GM12878 (cell line): ENCODE measurements around the gene TGDS. TPM values are rescaled to one million over a fixed set of nuclear protein-coding genes. Genes with fewer than 3 reads are reported as not detected.

ENCODE experiments used
- ATAC-seq: fragments of 200-7000 bp; cut with Tn5 transposase; 3 replicates; pipeline ENCODE4 v1.9.1; 2020; ENCODE audit warnings: mild to moderate bottlenecking, moderate library complexity
- BruUV-seq: library from RNA; stranded (reverse); fragments of 400-500 nt; replicated peaks from 2 replicates; lab custom pipeline; 2021; lab: Mats Ljungman, UMichigan
- CTCF ChIA-PET: fragments of 300-600 bp; sonication (Branson Sonifier 250); formaldehyde crosslinking; extraction: SDS; loops from one replicate; lab custom pipeline; 2021; ENCODE audit warnings: inconsistent platforms; lab: Yijun Ruan, JAX
- POLR2A ChIA-PET: fragments of 350-600 bp; formaldehyde crosslinking; extraction: SDS; loops from one replicate; lab custom pipeline; 2021; ENCODE audit warnings: inconsistent platforms; lab: Charles Lee
- RAD21 ChIA-PET: fragments of 300-600 bp; sonication (Branson Sonifier 250); formaldehyde crosslinking; loops from one replicate; lab custom pipeline; 2023; ENCODE audit warnings: antibody characterized with exemption; ENCODE audit not compliant: unreplicated experiment; lab: Charles Lee
- SMC1A ChIA-PET: fragments of 300-600 bp; sonication (Branson Sonifier 250); formaldehyde crosslinking; loops from one replicate; lab custom pipeline; 2023; ENCODE audit not compliant: unreplicated experiment, uncharacterized antibody; lab: Charles Lee
- DNase-seq: peaks from one replicate; pipeline ENCODE4 v3.0.0-alpha.2; 2011; ENCODE audit warnings: low read depth, low spot score
- FAIRE-seq: peaks from 3 replicates; lab custom pipeline; 2011; peaks lifted over from hg19 to GRCh38; lab: Jason Lieb, UNC
- H2AFZ ChIP-seq: 2 replicates; pipeline ENCODE4 v1.6.0; 2011; ENCODE audit warnings: low read depth, low read length, control low read depth; ENCODE audit not compliant: control insufficient read depth
- H3K27ac ChIP-seq: 2 replicates; pipeline ENCODE4 v1.5.1; 2011; ENCODE audit warnings: control low read depth; ENCODE audit not compliant: control insufficient read depth, insufficient read depth
- H3K27me3 ChIP-seq, 2 experiments: replicated peaks in 1 of 2; 2 replicates each; pipeline versions ENCODE4 v1.6.0 to v1.6.1; 2011; ENCODE audit warnings: low read length in 1 of 2; ENCODE audit not compliant: control insufficient read depth in 2 of 2, insufficient read depth in 2 of 2
- H3K36me3 ChIP-seq, 2 experiments: 2 replicates each; pipeline ENCODE4 v1.5.1; 2011; ENCODE audit warnings: low read length in 1 of 2; ENCODE audit not compliant: control insufficient read depth in 2 of 2, insufficient read depth in 2 of 2
- H3K4me1 ChIP-seq: 2 replicates; pipeline ENCODE4 v1.6.1; 2011; ENCODE audit warnings: mild to moderate bottlenecking, low read length, moderate library complexity, mixed read lengths; ENCODE audit not compliant: control insufficient read depth, insufficient read depth
- H3K4me2 ChIP-seq: 2 replicates; pipeline ENCODE4 v1.6.0; 2011; ENCODE audit warnings: control low read depth; ENCODE audit not compliant: control insufficient read depth, insufficient read depth
- H3K4me3 ChIP-seq: fragments of 200-600 bp; sonication (generic); 2 replicates; pipeline ENCODE4 v1.5.1; 2016
- H3K79me2 ChIP-seq: 2 replicates; pipeline ENCODE4 v1.6.0; 2011; ENCODE audit warnings: low read length; ENCODE audit not compliant: control insufficient read depth, insufficient read depth
- H3K9ac ChIP-seq: 2 replicates; pipeline ENCODE4 v1.8.0; 2011; ENCODE audit warnings: low read length, control low read depth, mixed read lengths; ENCODE audit not compliant: control insufficient read depth, insufficient read depth
- H3K9me3 ChIP-seq: replicated peaks from 3 replicates; pipeline ENCODE4 v1.5.1; 2011; ENCODE audit warnings: mild to moderate bottlenecking, low read length; ENCODE audit not compliant: control insufficient read depth, insufficient read depth
- H4K20me1 ChIP-seq: 2 replicates; pipeline ENCODE4 v1.6.0; 2011; ENCODE audit not compliant: control insufficient read depth, insufficient read depth
- BACH1 ChIP-seq: fragments of 450-650 bp; IDR thresholded peaks from 2 replicates; pipeline ENCODE4 v1.6.1; 2017; ENCODE audit warnings: mild to moderate bottlenecking, borderline replicate concordance
- E2F8 ChIP-seq: fragments of 450-650 bp; IDR thresholded peaks from 2 replicates; pipeline ENCODE4 v1.6.1; 2018; ENCODE audit warnings: mild to moderate bottlenecking, low read depth, moderate library complexity; ENCODE audit not compliant: partially characterized antibody
- TCF7 ChIP-seq: IDR thresholded peaks from 2 replicates; pipeline ENCODE4 v1.6.1; 2014; ENCODE audit warnings: antibody characterized with exemption, borderline replicate concordance
- WGBS: methylation state at CpG from one replicate; pipeline ENCODE4 v1.1.6; 2016; ENCODE audit warnings: low lambda C conversion rate; ENCODE audit not compliant: insufficient replicate concordance, insufficient coverage; ENCODE audit errors: missing lambda C conversion rate; 5-methylcytosine and 5-hydroxymethylcytosine counted together
- in situ Hi-C: fragments of 300-500 bp; cut with MboI; formaldehyde crosslinking; loops from 9 replicates; pipeline ENCODE4 v1.14.3; 2018; ENCODE audit warnings: mixed read lengths
- intact Hi-C: fragments of 100-400 bp; cut with micrococcal nuclease; formaldehyde crosslinking; loops from one replicate; pipeline ENCODE4 v1.14.2; 2022; ENCODE audit not compliant: unreplicated experiment
- polyA plus RNA-seq, 11 experiments: library from polyadenylated mRNA; depleted of rRNA in 4 of 11; unstranded in 6 of 11; stranded (reverse) in 5 of 11; fragments of >200 nt; fragmentation: Nextera tagmentation in 4 of 11; fragmentation: Illumina TruSeq in 1 of 11; extraction: Ambion mirVana in 4 of 11; extraction: Trizol in 1 of 11; gene quantifications; 1 replicate in 1 of 11; 2 replicates in 10 of 11; pipeline versions ENCODE4 v1.2.1 to v1.2.3, GENCODE V29; 2011 to 2016; ENCODE audit warnings: inconsistent platforms in 2 of 11, missing spikeins in 2 of 11, low read depth in 1 of 11
- total RNA-seq, 4 experiments: library from RNA; depleted of rRNA in 3 of 4; stranded (reverse); fragments of >200 nt in 3 of 4; fragmentation: Illumina TruSeq in 1 of 4; extraction: Trizol in 1 of 4; gene quantifications; 2 replicates each; pipeline versions ENCODE4 v1.2.1 to v1.2.3, GENCODE V29; 2013 to 2021

The TGDS gene
- total and polyA plus RNA-seq, 10 of the 15 experiments (the other 5 are each of a cell fraction or from before 2014, with no cell fraction given) = 13.1 to 44.3 (median 23.8) TPM

GRCh38 chr13:94560116-94560515 lies 35.8 kb downstream of the TGDS start (continued):
- TF ChIP-seq E2F8 (no peak), BACH1 (no peak)

DNA sequence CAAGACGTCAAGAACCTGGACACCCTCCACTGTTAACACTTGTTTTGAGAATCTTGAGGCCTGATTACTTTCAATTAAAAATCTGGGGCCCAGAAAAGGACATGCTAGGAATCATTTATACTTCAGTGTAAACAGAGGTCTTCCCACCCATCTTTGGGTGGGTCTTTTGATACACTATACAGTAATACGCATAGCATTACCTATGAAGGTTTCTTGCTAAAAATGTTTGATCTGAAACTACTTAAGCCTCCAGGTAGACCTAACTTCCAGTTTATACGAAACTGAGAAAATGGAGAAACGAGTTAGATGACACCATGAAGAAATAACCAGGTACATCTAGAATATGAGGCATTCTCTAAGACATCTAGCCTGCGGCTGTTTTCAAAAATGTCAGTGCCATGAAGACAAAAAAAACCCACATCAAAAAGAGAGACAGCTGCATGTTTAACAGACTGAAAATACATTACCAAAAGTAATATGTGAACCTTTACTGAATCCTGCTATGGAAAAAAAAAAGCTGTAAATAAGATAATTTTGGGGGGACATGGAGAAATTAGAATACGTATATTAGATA lies 36.6 kb downstream of the TGDS start:
- Histone ChIP-seq H3K9me3 (no peaks in the 10 kb centered on the region), H3K36me3 (no peaks in the 10 kb centered on the region), H3K9ac (no peak overlapping the region), H2AFZ (no peak overlapping the region), H3K79me2 (no peaks in the 10 kb centered on the region), H3K4me1 (no peaks in the 10 kb centered on the region), H3K27ac (no peak overlapping the region), H4K20me1 (no peaks in the 10 kb centered on the region), H3K27me3 (no peaks in the 10 kb centered on the region), H3K4me2 (no peak overlapping the region), H3K4me3 (no peak overlapping the region)
- BruUV-seq = no TSS peak
- TF ChIP-seq TCF7 = peak; percentile 52; the same call in 1 of the 2 replicates
- TF ChIP-seq E2F8 = no peak
- CTCF ChIA-PET = interaction anchor here (2.1 kb wide), 1 partner anchor 11 kb away, joined by 4 read pairs; no protein-coding TSS in a partner anchor
- POLR2A ChIA-PET = no interaction called here
- 82% methylated on average over 6 of the region's 6 CpGs for WGBS
- FAIRE-seq (no peak), DNase-seq (no peak), ATAC-seq (no peak)
- RAD21 ChIA-PET = no interaction called here
- intact Hi-C loops = no loop called here
- in situ Hi-C loops = no loop called here
- SMC1A ChIA-PET = no interaction called here
